Measurements from ENCODE around the gene GUCD1.

The GUCD1 gene

DNA sequence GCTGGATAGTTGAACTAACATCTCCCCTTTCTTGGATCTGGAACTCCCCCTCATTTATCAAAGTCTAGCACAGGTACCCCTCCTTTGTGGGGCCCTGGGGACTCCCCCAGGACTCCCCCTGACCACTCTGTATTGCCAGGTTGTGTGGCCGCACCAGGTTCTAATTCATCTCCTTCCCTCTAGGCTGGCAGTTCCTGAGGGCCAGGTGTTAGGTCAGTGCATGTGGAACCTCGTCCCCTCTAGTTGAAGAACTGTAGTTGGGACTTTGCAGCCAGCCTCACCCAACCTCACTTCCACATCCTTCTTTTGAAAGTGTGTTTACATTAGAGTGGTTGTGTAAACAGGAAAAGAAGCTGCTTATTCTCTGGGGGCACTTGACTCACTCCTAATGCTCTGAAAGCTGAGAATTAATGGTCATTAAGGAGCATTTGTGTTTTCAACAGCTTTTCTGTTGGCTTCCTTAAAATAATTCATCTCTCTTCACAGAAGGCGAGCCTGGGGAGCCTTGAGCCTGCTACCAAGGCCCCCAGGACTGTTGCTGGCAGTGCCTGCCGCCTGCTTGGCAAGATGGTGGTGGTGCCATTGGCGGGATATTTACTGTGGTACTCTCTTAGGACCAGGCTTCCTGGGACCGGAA is 48.0 kb downstream of the GUCD1 start:
- no peak overlapping the region for H3K9ac ChIP-seq
- no peak overlapping the region for H3K4me3 ChIP-seq (ENCODE audit: low read depth, low read length)
- no peak overlapping the region for H2AFZ ChIP-seq
- no peak overlapping the region for H3K4me2 ChIP-seq (ENCODE audit: low read length)
- TF ChIP-seq, protein P1, sequence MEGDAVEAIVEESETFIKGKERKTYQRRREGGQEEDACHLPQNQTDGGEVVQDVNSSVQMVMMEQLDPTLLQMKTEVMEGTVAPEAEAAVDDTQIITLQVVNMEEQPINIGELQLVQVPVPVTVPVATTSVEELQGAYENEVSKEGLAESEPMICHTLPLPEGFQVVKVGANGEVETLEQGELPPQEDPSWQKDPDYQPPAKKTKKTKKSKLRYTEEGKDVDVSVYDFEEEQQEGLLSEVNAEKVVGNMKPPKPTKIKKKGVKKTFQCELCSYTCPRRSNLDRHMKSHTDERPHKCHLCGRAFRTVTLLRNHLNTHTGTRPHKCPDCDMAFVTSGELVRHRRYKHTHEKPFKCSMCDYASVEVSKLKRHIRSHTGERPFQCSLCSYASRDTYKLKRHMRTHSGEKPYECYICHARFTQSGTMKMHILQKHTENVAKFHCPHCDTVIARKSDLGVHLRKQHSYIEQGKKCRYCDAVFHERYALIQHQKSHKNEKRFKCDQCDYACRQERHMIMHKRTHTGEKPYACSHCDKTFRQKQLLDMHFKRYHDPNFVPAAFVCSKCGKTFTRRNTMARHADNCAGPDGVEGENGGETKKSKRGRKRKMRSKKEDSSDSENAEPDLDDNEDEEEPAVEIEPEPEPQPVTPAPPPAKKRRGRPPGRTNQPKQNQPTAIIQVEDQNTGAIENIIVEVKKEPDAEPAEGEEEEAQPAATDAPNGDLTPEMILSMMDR (IDR thresholded peaks at IDR 0.05) = no peak
- H3K4me1 ChIP-seq = peaks cover 8% of the 10 kb centered on the region
- no peaks in the 10 kb centered on the region for H3K9me3 ChIP-seq (ENCODE audit: control insufficient read depth, low read length)
- H3K79me2 ChIP-seq = no peaks in the 10 kb centered on the region
- H3K27me3 ChIP-seq (ENCODE audit: control insufficient read depth, insufficient read depth, low read length) = no peaks in the 10 kb centered on the region
- no peak overlapping the region for H3K27ac ChIP-seq
- no peaks in the 10 kb centered on the region for H3K36me3 ChIP-seq (ENCODE audit: control insufficient read depth, insufficient read depth, low read length)

GRCh38 chr22:24504956-24505736 is 49.8 kb downstream of the GUCD1 start:
- Histone ChIP-seq H3K4me2 (ENCODE audit: low read length) (no peak overlapping the region), H3K27me3 (ENCODE audit: control insufficient read depth, insufficient read depth, low read length) (no peaks in the 10 kb centered on the region), H3K36me3 (ENCODE audit: control insufficient read depth, insufficient read depth, low read length) (no peaks in the 10 kb centered on the region), H3K79me2 (no peaks in the 10 kb centered on the region), H2AFZ (no peak overlapping the region), H3K9ac (no peak overlapping the region), H3K27ac (no peak overlapping the region), H3K4me1 (no peaks in the 10 kb centered on the region), H3K9me3 (ENCODE audit: control insufficient read depth, low read length) (no peaks in the 10 kb centered on the region), H3K4me3 (ENCODE audit: low read depth, low read length) (no peak overlapping the region)
- TF ChIP-seq, protein P1 (IDR thresholded peaks at IDR 0.05) = no peak

DNA sequence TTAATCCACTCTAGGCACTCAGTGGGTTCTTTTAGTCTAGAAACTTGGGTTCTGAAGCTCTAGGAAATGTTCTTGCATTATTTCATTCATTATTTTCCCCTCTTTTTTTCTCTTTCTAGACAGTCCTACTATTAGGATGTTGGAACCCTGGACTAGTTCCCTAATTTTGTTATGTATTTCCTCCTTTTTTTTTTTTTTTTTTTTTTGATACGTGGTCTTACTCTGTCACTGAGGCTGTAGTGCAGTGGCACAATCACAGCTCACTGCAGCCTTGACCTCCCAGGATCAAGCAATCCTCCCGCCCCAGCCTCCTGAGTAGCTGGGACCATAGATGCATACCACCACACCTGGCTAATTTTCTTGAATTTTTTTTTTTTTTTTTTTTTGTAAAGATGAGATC is 50.4 kb downstream of the GUCD1 start:
- Histone ChIP-seq H2AFZ (no peak overlapping the region), H3K9ac (no peak overlapping the region), H3K4me2 (ENCODE audit: low read length) (no peak overlapping the region), H3K27ac (no peak overlapping the region), H3K79me2 (no peaks in the 10 kb centered on the region), H3K4me1 (no peaks in the 10 kb centered on the region), H3K4me3 (ENCODE audit: low read depth, low read length) (no peak overlapping the region), H3K36me3 (ENCODE audit: control insufficient read depth, insufficient read depth, low read length) (no peaks in the 10 kb centered on the region), H3K27me3 (ENCODE audit: control insufficient read depth, insufficient read depth, low read length) (no peaks in the 10 kb centered on the region), H3K9me3 (ENCODE audit: control insufficient read depth, low read length) (no peaks in the 10 kb centered on the region)
- TF ChIP-seq, protein P1 (IDR thresholded peaks at IDR 0.05) = no peak

DNA sequence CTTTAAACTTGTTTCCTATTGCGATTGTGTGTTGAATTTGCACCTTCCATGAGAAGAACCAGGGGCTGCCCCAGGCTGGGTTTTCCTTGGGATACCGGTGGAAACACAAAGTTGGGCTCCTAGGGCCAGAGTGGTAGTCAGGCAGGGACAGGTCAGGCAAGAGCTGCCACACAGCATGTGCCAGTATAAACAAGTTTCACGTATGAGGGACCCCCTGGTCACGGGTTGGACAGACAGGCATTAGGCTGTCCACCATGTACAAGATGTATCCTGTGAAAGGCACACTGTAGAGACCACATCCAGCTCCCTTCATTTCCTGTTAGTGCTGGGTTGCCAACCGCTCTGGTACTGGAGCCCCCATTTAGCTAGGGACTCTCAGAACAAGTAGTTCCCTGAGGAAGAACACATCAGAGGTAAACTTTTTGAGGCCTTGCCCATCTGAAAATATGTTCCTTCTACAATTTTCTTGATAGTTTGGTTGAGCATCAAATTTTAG is 51.0 kb downstream of the GUCD1 start:
- Histone ChIP-seq H3K4me3 (ENCODE audit: low read depth, low read length) (no peak overlapping the region), H3K4me1 (no peaks in the 10 kb centered on the region), H3K27me3 (ENCODE audit: control insufficient read depth, insufficient read depth, low read length) (no peaks in the 10 kb centered on the region), H3K36me3 (ENCODE audit: control insufficient read depth, insufficient read depth, low read length) (no peaks in the 10 kb centered on the region), H2AFZ (no peak overlapping the region), H3K79me2 (no peaks in the 10 kb centered on the region), H3K4me2 (ENCODE audit: low read length) (no peak overlapping the region), H3K9me3 (ENCODE audit: control insufficient read depth, low read length) (no peaks in the 10 kb centered on the region), H3K27ac (no peak overlapping the region), H3K9ac (no peak overlapping the region)
- TF ChIP-seq, protein P1 (IDR thresholded peaks at IDR 0.05) = no peak

All from parathyroid adenoma (tissue), 2 donors.